Naive B cell (primary cell): ENCODE results near the gene SBK1. TPM values are rescaled to one million over a fixed set of nuclear protein-coding genes. Genes with fewer than 3 reads are reported as not detected.

Experiments
- ATAC-seq, 2 donors: fragments of 150-1000 bp; cut with Tn5 transposase; 2 replicates each; pipeline ENCODE4 v1.10.0; 2021; ENCODE audit warnings: low read depth in 2 of 2, mild to moderate bottlenecking in 2 of 2, moderate library complexity in 2 of 2
- DNase-seq: peaks from one replicate; pipeline ENCODE4 v3.0.0; 2022
- H3K27ac Mint-ChIP-seq, 6 donors: one replicate each; pipeline ENCODE4 v1.8.0; 2020 to 2022; ENCODE audit warnings: mild to moderate bottlenecking in 6 of 6, mixed read lengths in 6 of 6, moderate library complexity in 5 of 6, inconsistent platforms in 2 of 6
- H3K27me3 Mint-ChIP-seq, 3 donors: one replicate each; pipeline ENCODE4 v1.8.0; 2021 to 2022; ENCODE audit warnings: mixed read lengths in 3 of 3, mild to moderate bottlenecking in 1 of 3
- H3K36me3 Mint-ChIP-seq, 2 donors: one replicate each; pipeline ENCODE4 v1.8.0; 2020 to 2022; ENCODE audit warnings: mixed read lengths in 2 of 2, inconsistent platforms in 1 of 2, mild to moderate bottlenecking in 1 of 2
- H3K4me1 Mint-ChIP-seq, 3 donors: one replicate each; pipeline ENCODE4 v1.8.0; 2020 to 2022; ENCODE audit warnings: mixed read lengths in 3 of 3, inconsistent platforms in 1 of 3, mild to moderate bottlenecking in 1 of 3, moderate library complexity in 1 of 3
- H3K4me3 Mint-ChIP-seq, 8 donors: one replicate each; pipeline ENCODE4 v1.8.0; 2020 to 2022; ENCODE audit warnings: mild to moderate bottlenecking in 8 of 8, mixed read lengths in 8 of 8, moderate library complexity in 8 of 8, inconsistent platforms in 2 of 8
- H3K9me3 Mint-ChIP-seq, 7 donors: one replicate each; pipeline ENCODE4 v1.8.0; 2020 to 2022; ENCODE audit warnings: mixed read lengths in 7 of 7, mild to moderate bottlenecking in 5 of 7, inconsistent platforms in 2 of 7, moderate library complexity in 1 of 7
- polyA plus RNA-seq, 6 donors: library from polyadenylated mRNA; unstranded; fragments of 300-500 nt; fragmentation: Illumina TruSeq; gene quantifications; one replicate each; pipeline ENCODE4 v1.2.3, GENCODE V29; 2021; ENCODE audit warnings: low read depth in 6 of 6

SBK1 gene
- polyA plus RNA-seq, 6 donors from 2014 or later, result 0.19 to 0.76 (median 0.41) TPM

DNA sequence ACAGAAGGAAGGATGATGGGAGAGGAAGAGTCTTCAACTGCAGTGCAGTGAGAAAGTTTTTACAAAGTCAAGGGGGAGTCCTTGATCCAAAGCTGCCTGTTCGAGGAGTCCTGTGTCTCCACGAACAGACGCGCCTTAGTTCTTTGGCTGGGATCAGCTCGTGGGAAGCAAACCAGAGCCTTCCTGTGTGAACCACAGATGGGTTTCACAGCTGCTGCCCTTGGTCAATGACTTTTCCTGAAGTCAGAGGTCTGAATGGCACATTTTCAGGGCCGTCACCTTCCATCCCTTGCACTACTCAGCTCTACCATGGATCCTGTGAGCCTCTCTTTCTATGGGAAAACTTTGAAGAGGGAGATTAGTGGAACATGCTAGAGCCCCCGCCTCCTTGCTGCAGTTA lies 4.2 kb upstream of the SBK1 start:
- Mint-ChIP-seq H3K36me3 (no peaks in the 10 kb centered on the region), H3K9me3 (no peaks in the 10 kb centered on the region), H3K27ac (no peak overlapping the region), H3K4me3 (no peak overlapping the region), H3K27me3 (no peaks in the 10 kb centered on the region), H3K4me1 (peaks cover 12 to 16% (median 16%) of the 10 kb centered on the region in 3 donors)
- no peak for DNase-seq
- ATAC-seq, result no peak

DNA sequence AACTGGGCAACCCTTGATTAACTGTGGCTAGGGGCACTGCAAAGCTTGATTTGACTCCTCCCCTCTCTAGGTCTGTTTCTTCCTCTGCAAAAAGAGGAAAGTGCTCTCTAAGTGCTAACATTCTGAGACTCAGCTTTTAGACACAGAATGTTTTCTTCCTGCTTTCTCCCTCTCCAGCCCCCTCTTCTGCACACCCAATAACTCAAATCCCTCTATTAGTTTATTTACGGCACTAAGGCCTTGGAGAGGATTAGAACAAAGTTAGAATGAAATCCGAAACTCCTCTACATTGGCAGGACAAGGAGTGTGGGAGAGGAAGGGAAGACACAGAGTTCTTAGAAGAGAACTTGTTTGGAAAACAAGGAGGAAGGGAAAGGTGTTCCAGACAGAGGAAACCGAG lies 3.3 kb upstream of the SBK1 start:
- Mint-ChIP-seq H3K27me3 (peaks cover 0 to 1% (median under 1%) of the 10 kb centered on the region in 3 donors), H3K36me3 (no peaks in the 10 kb centered on the region), H3K4me3 (no peak overlapping the region), H3K9me3 (no peaks in the 10 kb centered on the region), H3K27ac (peak overlapping the region in 2 of 6 donors; percentile 24 to 89), H3K4me1 (peaks cover 12 to 19% (median 16%) of the 10 kb centered on the region in 3 donors)
- ATAC-seq (no peak), DNase-seq (no peak)

DNA sequence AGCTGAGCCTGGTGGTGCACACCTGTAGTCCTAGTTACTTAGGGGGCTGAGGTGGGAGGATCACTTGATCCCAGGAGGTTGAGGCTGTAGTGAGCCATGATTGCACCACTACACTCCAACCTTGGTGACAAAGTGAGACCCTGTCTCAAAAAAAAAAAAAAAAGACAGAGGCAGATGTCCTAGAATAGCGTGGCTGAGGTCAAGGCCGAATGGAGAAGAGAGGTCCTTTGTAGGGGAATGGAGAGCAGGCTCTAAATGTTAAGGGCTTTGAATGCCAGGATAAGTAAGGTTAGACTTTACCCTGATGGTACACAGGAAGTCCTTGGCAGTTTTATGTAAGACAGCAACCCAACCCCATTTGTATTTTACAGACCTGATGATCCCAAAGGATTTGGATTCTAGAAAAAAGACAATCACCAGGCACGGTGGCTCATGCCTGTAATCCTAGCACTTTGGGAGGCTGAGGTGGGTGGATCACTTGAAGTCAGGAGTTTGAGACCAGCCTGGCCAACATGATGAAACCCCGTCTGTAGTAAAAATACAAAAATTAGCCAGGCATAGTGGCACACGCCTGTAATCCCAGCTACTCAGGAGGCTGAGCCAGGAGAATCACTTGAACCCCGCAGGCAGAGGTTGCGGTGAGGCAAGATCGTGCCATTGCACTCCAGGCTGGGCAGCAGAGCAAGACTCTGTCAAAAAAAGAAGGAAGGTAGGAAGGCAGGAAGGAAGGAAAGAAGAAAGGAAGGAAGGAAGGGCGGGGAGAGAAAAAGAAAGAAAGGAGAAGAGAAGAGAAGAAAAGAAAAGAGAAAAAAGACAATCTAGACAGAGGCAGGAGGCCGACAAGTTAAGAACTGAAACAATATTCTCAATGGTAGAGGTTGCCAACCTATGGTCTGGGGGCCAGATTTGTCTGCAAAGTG lies 2.1 kb upstream of the SBK1 start:
- ATAC-seq, result no peak

DNA sequence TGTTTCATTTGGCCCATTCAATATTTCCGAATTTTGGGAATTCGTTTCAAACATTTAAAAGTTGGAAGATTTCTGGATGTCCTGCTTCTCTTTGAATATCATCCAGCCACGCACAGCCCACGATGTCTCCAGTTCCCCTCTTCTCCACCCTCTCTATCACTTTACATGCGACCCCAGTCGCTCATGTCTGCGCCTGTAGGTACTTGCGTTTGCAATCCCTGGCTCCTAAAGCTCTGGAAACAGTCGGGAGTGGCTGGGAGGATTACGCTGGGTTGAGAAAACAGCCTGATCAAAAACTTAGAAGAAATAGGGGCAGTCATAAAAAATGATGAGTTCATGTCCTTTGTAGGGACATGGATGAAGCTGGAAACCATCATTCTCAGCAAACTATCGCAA lies 1.5 kb upstream of the SBK1 start:
- Mint-ChIP-seq H3K4me1 (peaks cover 12 to 20% (median 16%) of the 10 kb centered on the region in 3 donors), H3K4me3 (peak overlapping the region in 7 of 8 donors; percentile 4 to 76 (median 69)), H3K27me3 (peaks cover 4 to 16% (median 13%) of the 10 kb centered on the region in 3 donors), H3K9me3 (no peaks in the 10 kb centered on the region), H3K36me3 (no peaks in the 10 kb centered on the region), H3K27ac (peak overlapping the region in 3 of 6 donors; percentile 1 to 54 (median 44))
- ATAC-seq (no peak), DNase-seq (no peak)

More for the DNA sequence above, 2.1 kb upstream of the SBK1 start:
- Mint-ChIP-seq H3K9me3 (no peaks in the 10 kb centered on the region), H3K4me3 (peak overlapping the region in 6 of 8 donors; percentile 18 to 76 (median 44)), H3K36me3 (no peaks in the 10 kb centered on the region), H3K4me1 (peaks cover 12 to 19% (median 16%) of the 10 kb centered on the region in 3 donors), H3K27me3 (peaks cover under 1 to 12% (median 10%) of the 10 kb centered on the region in 3 donors), H3K27ac (peak overlapping the region in 2 of 6 donors; percentile 3 to 94)
- no peak for DNase-seq

DNA sequence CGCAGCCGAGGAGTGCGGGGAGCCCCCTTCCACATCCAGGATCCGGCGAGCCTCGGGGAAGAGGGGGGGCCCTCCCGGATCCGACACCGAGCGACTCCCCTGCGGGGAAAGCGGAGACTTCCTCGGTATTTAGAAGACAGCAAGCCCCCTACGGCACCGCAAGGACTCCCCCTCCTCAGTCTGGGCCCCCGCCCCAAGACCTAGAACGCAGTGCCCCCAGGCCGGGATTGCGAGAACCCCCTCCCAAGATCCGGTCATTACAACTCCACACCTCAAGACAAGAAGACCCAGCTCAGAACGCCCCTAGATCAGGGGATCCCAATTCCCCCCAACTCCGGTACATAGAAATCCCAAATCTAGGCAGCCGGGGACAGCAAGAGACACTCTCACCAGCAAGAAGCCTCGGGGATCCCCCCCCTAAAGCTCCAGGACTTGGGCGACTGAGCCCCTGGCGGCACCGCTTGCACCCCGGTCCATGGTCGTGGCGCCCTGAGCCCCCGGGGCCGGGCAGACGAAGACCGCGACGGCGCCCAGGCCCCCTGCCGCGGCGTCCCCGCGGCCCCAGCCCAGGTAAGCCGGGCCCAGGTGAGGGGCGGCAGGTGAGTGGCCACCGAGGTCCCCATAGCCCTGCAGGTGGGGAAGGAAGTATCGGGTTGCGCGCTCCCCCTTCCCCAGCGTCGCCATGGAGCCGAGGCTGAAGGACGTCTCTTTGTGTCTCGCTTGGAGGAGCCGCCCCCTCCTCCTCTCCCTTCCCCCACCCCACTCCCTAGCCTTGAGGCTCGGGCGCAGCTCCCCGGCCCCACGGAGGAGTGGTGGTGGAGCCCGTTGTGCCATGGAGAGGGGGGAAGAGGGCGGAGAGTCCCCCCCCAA lies 641 bp downstream of the SBK1 start:
- no peaks in the 10 kb centered on the region for H3K36me3 Mint-ChIP-seq
- peaks cover 4 to 16% (median 13%) of the 10 kb centered on the region in 3 donors for H3K27me3 Mint-ChIP-seq

DNA sequence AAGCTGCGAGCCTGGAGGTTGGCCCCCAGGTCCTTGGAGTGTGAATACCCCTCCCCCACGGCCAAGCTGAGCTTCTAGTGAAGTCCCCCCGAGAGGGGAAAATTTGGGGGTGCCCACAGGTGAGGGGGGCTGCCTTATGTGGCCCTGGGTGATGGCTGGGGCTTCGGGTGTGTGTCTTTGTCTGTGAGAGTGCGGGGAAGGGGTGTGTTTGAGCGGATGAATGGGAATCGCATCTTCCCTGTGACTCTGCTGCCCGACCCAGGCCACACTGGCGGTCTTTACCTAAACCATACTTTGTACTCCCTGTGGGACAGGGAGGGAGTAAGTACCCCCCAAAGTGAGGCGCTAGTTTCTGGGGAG lies 1.3 kb downstream of the SBK1 start:
- Mint-ChIP-seq H3K4me1 (peaks cover 12 to 23% (median 16%) of the 10 kb centered on the region in 3 donors), H3K27me3 (peaks cover 4 to 16% (median 13%) of the 10 kb centered on the region in 3 donors), H3K4me3 (peak overlapping the region; percentile 47 to 87 (median 72))

More for the DNA sequence above, 641 bp downstream of the SBK1 start:
- Mint-ChIP-seq H3K4me3 (peak overlapping the region; percentile 79 to 92 (median 86)), H3K9me3 (no peaks in the 10 kb centered on the region), H3K27ac (peak overlapping the region in 4 of 6 donors; percentile 41 to 90 (median 63)), H3K4me1 (peaks cover 12 to 23% (median 16%) of the 10 kb centered on the region in 3 donors)
- ATAC-seq, result peak; percentile 1 to 2
- peak; percentile 15 for DNase-seq

DNA sequence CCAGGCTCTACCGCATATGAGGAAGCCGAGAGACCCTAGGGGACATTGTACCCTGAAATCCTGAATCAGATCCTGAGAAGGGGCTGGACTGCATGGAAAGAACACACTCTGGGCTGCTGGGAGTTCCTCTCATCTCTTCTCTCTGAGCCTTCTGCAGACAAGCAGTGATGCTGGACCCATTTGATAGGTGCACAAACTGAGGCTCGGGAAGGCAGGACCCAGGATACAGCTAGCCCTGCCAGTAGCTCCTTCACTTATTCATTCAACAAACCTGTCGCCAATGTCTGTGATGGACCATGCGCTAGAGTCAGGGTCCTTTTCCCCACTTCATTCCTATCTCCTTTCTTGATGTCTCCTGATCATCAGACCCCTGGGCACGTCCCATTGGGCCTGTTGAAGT lies 1.9 kb downstream of the SBK1 start:
- ATAC-seq (no peak), DNase-seq (no peak)
- peaks cover 9 to 20% (median 16%) of the 10 kb centered on the region in 3 donors for H3K4me1 Mint-ChIP-seq
- H3K9me3 Mint-ChIP-seq, result no peaks in the 10 kb centered on the region
- H3K27me3 Mint-ChIP-seq, result peaks cover 4 to 16% (median 13%) of the 10 kb centered on the region in 3 donors
- no peaks in the 10 kb centered on the region for H3K36me3 Mint-ChIP-seq
- peak overlapping the region in 1 of 6 donors; percentile 62 for H3K27ac Mint-ChIP-seq
- peak overlapping the region; percentile 40 to 81 (median 70) for H3K4me3 Mint-ChIP-seq

More for the DNA sequence above, 1.3 kb downstream of the SBK1 start:
- DNase-seq, result no peak
- no peak for ATAC-seq
- H3K27ac Mint-ChIP-seq, result no peak overlapping the region
- H3K9me3 Mint-ChIP-seq, result no peaks in the 10 kb centered on the region
- H3K36me3 Mint-ChIP-seq, result no peaks in the 10 kb centered on the region

DNA sequence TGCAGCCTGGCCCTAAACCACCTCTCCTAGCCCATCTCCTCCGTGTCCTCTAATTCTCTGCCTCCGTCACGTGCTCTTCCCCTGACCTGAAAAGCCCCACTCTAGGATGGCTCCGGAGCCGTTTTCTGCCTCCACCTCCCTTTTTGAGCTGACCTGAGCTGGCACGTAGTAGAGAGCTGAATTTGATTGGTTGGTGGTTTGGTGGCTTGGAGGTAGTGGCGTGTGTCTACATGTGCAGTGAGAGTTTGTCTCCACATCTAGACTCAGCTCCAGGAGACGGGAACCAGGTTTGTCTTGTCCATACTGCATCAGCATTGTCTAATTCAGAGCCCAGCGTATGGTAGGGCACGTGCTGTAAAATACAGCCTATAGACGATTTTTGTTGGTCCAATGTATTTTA lies 3.0 kb downstream of the SBK1 start:
- H3K27me3 Mint-ChIP-seq, result peaks cover 4 to 20% (median 13%) of the 10 kb centered on the region in 3 donors
- no peak for ATAC-seq
- H3K27ac Mint-ChIP-seq, result no peak overlapping the region
- H3K4me3 Mint-ChIP-seq, result peak overlapping the region in 2 of 8 donors; percentile 49 to 62
- no peak for DNase-seq
- no peaks in the 10 kb centered on the region for H3K9me3 Mint-ChIP-seq
- H3K4me1 Mint-ChIP-seq, result peaks cover 7 to 20% (median 14%) of the 10 kb centered on the region in 3 donors
- H3K36me3 Mint-ChIP-seq, result no peaks in the 10 kb centered on the region

DNA sequence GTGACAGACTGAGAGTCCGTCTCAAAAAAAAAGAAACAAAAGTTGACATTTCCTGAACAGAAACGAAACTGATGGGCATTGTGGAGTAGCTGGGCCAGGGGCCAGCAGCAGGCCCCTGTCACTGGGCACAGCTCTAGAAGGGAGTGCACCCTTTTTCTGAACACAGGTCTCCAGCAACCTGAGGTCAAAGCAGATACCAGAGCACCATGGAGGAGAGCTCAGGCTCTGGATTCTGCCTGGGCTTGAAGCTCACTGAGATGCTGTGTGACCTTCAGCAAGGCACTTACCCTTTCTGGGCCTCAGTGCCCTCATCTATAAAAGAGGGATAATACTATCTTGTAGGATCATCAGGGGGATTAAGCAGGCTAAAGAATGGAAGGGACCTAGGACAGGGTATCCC lies 5.0 kb downstream of the SBK1 start:
- Mint-ChIP-seq H3K9me3 (no peaks in the 10 kb centered on the region), H3K27me3 (peaks cover 4 to 20% (median 13%) of the 10 kb centered on the region in 3 donors), H3K27ac (no peak overlapping the region), H3K36me3 (no peaks in the 10 kb centered on the region), H3K4me1 (peaks cover 0 to 9% (median 0%) of the 10 kb centered on the region in 3 donors), H3K4me3 (peak overlapping the region in 2 of 8 donors; percentile 21 to 35)
- ATAC-seq (no peak), DNase-seq (no peak)

DNA sequence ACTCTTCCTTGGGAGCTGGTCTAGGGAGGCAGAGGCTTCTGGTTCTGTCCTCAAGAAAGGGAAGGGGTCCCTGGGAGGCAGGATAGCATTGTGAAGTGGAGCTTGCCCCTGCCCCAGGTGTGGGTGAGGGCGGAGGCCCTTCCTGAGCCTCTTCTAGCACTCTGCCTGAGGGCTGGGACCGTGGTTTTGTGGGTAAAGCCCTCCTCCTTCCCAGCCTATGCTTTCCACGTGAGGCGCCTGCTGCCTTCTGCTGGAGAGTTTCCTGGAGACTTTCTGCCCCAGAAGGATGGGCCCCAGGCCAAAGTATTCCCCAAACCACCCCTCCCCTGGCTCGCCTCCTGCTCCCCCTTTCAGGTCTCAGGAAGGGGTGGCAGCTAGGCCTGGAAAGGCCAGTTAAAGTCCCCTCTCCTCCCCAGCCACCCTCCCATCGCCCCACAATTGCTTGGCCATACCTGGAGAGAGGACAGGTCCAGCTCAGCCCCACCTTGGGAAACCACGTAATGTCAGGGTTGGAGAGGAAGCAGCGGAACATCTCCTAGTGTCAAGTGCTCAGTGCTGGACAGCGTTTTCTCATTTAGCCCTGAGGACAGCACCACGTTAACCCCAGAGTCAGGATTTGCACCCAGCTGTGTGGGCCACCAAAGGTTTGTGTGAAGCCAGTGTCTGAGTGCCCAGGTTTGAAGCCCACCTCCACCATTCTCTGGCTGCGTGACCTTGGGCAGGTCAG lies 5.6 kb downstream of the SBK1 start:
- no peak overlapping the region for H3K27ac Mint-ChIP-seq
- no peak for ATAC-seq

DNA sequence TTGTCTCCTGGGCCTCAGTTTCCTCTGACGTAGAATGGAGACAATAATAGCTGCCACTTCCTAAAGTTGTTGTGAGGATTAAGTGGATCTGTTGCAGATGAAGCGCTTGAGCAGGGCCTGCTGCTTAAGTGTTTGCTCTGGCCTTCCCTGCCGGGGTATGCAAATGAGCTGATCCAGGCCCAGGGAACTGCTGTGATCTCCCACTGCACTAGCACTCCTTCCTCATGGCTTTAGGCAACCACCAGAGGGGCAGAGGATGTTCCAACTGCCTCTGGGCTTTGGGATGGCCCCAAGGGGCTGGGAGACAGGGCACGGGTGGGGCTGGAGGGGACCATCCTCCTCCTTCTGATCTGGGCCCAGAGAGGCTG lies 6.2 kb downstream of the SBK1 start:
- peaks cover 0 to 6% (median 0%) of the 10 kb centered on the region in 3 donors for H3K4me1 Mint-ChIP-seq
- no peak for DNase-seq
- H3K36me3 Mint-ChIP-seq, result no peaks in the 10 kb centered on the region
- no peak overlapping the region for H3K27ac Mint-ChIP-seq
- no peak for ATAC-seq
- no peak overlapping the region for H3K4me3 Mint-ChIP-seq
- peaks cover 4 to 20% (median 13%) of the 10 kb centered on the region in 3 donors for H3K27me3 Mint-ChIP-seq
- no peaks in the 10 kb centered on the region for H3K9me3 Mint-ChIP-seq

More for the DNA sequence above, 5.6 kb downstream of the SBK1 start:
- Mint-ChIP-seq H3K36me3 (no peaks in the 10 kb centered on the region), H3K27me3 (peaks cover 4 to 20% (median 13%) of the 10 kb centered on the region in 3 donors), H3K4me1 (peaks cover 0 to 6% (median 0%) of the 10 kb centered on the region in 3 donors), H3K9me3 (no peaks in the 10 kb centered on the region), H3K4me3 (peak overlapping the region in 1 of 8 donors; percentile 35)
- DNase-seq, result no peak

DNA sequence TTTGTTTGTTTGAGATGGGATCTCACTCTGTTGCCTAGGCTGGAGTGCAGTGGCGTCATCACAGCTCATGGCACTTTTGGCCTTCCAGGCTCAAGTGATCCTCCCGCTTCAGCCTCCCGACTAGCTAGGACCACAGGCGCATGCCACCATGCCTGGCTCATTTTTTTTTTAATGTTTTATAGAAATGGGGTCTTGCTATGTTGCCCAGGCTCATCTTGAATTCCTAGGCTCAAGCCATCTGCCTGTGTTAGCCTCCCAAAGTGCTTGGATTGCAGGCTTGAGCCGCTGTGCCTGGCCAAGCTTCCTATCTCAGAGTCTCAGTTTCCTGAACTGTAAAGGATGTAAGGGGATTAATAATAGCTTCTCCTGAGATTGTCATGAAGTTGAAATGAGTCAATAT lies 8.0 kb downstream of the SBK1 start:
- no peaks in the 10 kb centered on the region for H3K36me3 Mint-ChIP-seq
- no peak for DNase-seq
- peak overlapping the region in 1 of 8 donors; percentile 19 for H3K4me3 Mint-ChIP-seq
- H3K27me3 Mint-ChIP-seq, result peaks cover 2 to 7% (median 3%) of the 10 kb centered on the region in 3 donors
- ATAC-seq, result no peak
- H3K9me3 Mint-ChIP-seq, result no peaks in the 10 kb centered on the region
- no peak overlapping the region for H3K27ac Mint-ChIP-seq
- peaks cover 0 to 2% (median 0%) of the 10 kb centered on the region in 3 donors for H3K4me1 Mint-ChIP-seq
